Fibroblast of peridontal ligament (primary cell): ENCODE data around the gene MB.

Source experiments
- DNase-seq: peaks from one replicate; pipeline ENCODE4 v3.0.0-alpha.2; 2010; ENCODE audit errors: extremely low read depth

Gene MB

GRCh38 chr22:35618427-35619223 lies 1.5 kb upstream of the MB start:
- DNase-seq = no peak

GRCh38 chr22:35616043-35616442 lies 1.1 kb downstream of the MB start:
- DNase-seq = no peak

- no peak for DNase-seq
Measured at GRCh38 chr22:35615156-35615555, 2.0 kb downstream of the MB start.

GRCh38 chr22:35614404-35614803 lies 2.7 kb downstream of the MB start:
- no peak for DNase-seq

- DNase-seq = no peak
Measured at GRCh38 chr22:35612903-35613302, 4.2 kb downstream of the MB start.

GRCh38 chr22:35611891-35612576 lies 5.1 kb downstream of the MB start:
- DNase-seq = no peak

- DNase-seq = no peak
Measured at GRCh38 chr22:35611200-35611890, 5.8 kb downstream of the MB start.

GRCh38 chr22:35610741-35611140 lies 6.4 kb downstream of the MB start:
- DNase-seq = no peak

- DNase-seq = no peak
Measured at GRCh38 chr22:35609761-35610160, 7.4 kb downstream of the MB start.

GRCh38 chr22:35609261-35609660 lies 7.9 kb downstream of the MB start:
- no peak for DNase-seq

GRCh38 chr22:35608088-35608487 lies 9.0 kb downstream of the MB start:
- DNase-seq = peak; percentile 65

GRCh38 chr22:35606916-35607315 lies 10.2 kb downstream of the MB start:
- no peak for DNase-seq

GRCh38 chr22:35605851-35606481 lies 11.2 kb downstream of the MB start:
- no peak for DNase-seq

- DNase-seq = no peak
Measured at GRCh38 chr22:35605369-35605680, 11.8 kb downstream of the MB start.

- no peak for DNase-seq
Measured at GRCh38 chr22:35604621-35605368, 12.3 kb downstream of the MB start.

- peak; percentile 58 for DNase-seq
Measured at GRCh38 chr22:35601743-35602615, 15.2 kb downstream of the MB start.

- DNase-seq = no peak
Measured at GRCh38 chr22:35601013-35601580, 16.0 kb downstream of the MB start.

GRCh38 chr22:35600476-35600875 lies 16.7 kb downstream of the MB start:
- DNase-seq = no peak

- DNase-seq = no peak
Measured at GRCh38 chr22:35599364-35599763, 17.8 kb downstream of the MB start.

- DNase-seq = no peak
Measured at GRCh38 chr22:35598396-35598710, 18.8 kb downstream of the MB start.
